SK-N-MC (cell line): Measurements from ENCODE around the gene OPN4.

Experiments used
- EZH2 ChIP-seq: fragments of 200-600 bp; sonication (generic); IDR thresholded peaks from one replicate; pipeline ENCODE4 v1.6.1; 2017; ENCODE audit warnings: antibody characterized with exemption
- FOXP2 ChIP-seq: optimal IDR thresholded peaks from 2 replicates; pipeline ENCODE3; 2011; ENCODE audit warnings: mild to moderate bottlenecking, moderate library complexity; ENCODE audit not compliant: insufficient read depth; ENCODE audit errors: extremely low read length, control extremely low read depth
- POLR2AphosphoS5 ChIP-seq: IDR thresholded peaks from 2 replicates; pipeline ENCODE4 v1.6.1; 2012; ENCODE audit warnings: mild to moderate bottlenecking, low read depth, low read length, borderline replicate concordance

GRCh38 chr10:86658261-86658741 lies 4.0 kb downstream of the OPN4 start:
- TF ChIP-seq EZH2 (no peak), POLR2AphosphoS5 (no peak), FOXP2 (no peak)
